D341Med (cell line): ENCODE measurements around the gene SORCS2.

Source experiments
- DNase-seq: peaks from one replicate; pipeline ENCODE4 v3.0.0; 2012; ENCODE audit warnings: low spot score

SORCS2 gene

DNA sequence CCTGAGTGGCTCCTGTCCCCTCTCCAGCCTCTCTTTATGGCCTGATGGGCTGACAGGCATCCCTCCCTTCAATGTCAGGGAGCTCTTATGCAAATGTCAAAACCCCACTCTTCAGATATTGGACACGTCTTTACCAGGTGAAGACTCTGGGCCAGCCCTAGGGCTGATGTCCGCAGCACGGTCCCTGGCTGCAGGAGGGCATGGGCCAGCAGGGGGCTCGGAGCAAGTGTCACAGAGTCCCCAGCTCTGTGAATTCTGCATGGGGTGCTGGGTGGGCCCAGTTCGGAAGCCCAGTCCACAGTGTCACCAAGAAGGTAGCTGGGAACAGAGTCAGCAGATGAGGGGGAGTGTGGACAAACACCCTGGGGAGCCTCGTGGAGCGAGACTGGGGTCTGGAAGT is 282.0 kb downstream of the SORCS2 start:
- no peak for DNase-seq

DNA sequence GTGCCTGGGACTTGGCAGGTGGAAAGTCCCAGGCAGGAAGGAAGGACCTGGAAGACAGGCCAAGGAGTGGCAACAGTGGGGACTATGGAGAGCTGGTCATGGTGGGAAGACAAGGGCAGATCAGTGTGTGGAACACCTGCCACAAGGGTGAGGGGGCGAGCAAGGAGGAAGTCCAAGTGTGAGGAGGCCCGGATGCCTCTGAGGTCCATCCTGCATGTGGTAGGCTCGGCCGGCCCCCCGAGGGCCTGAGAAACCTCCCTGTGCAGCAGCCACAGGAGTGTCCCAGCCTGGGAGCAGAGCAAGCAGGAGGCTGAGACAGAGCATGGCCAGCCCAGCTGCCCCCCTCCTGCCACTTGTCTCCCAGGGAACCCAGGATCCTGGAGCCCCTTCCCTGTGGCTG is 282.9 kb downstream of the SORCS2 start:
- no peak for DNase-seq

- no peak for DNase-seq
Observed at GRCh38 chr4:7476820-7477219, 284.5 kb downstream of the SORCS2 start.

DNA sequence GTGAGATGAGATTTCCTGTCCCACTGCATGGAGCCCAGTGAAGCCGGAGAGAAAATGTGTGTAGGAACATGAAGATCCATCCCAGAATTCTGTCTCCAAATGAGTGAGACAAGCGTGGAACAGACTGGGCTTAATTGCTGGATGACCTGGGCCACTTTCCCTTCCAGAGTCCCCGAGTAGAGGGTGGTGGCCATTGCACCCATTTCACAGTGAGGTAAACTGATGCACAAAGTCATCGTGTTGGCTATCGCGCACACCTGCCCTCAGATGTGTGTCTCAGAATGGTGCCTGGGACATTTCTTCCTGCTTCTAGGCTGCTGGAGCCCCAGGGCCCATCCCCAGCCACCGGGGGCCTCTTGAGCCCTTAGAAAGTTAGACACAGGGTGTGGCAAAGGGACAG is 285.4 kb downstream of the SORCS2 start:
- DNase-seq: no peak

- no peak for DNase-seq
Observed at GRCh38 chr4:7478665-7479064, 286.3 kb downstream of the SORCS2 start.

- no peak for DNase-seq
Observed at GRCh38 chr4:7480423-7480822, 288.1 kb downstream of the SORCS2 start.

DNA sequence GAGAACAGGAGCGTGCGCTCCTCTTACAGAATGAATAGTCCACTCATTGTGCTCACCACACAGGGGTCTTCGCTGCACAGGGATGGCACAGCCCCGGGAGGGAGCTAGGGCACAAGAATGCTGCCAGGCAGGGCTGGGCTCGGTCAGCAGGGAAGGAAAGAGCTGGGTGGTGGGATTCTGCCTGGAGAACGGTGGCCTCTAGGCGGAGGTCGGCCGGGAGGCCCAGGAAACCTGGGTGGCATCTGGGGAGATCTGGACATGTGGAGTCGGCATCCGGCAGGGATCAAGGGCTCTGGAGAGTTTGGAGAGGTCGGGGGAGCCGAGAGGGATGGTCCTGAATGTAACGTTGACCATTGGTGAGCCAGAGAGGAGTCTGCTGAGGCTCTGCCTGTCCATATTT is 288.9 kb downstream of the SORCS2 start:
- no peak for DNase-seq

- DNase-seq: no peak
Observed at GRCh38 chr4:7485096-7485495, 292.8 kb downstream of the SORCS2 start.

DNA sequence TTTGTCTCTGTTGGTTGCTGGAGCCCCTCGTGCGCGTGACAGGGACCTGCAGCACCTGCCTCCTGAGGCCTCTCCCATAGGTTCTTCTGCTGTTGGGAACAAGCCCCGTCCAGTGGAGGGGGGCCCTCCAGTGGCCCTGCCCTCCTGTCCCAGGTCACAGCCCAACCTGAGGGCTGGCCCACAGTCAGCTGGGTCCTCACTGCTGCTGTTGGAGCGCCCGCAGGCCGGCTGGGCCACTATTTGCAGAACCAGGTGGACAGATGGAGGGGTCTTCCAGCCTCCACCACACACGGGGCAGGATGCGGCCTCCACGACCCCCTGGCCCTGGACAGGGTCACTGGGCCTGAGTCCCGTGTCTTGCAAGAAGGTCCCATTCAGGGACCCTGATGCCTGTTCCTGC is 293.8 kb downstream of the SORCS2 start:
- DNase-seq: no peak

GRCh38 chr4:7487502-7487901 is 295.2 kb downstream of the SORCS2 start:
- DNase-seq: peak; percentile 62

- no peak for DNase-seq
Observed at GRCh38 chr4:7487998-7488671, 295.8 kb downstream of the SORCS2 start.

DNA sequence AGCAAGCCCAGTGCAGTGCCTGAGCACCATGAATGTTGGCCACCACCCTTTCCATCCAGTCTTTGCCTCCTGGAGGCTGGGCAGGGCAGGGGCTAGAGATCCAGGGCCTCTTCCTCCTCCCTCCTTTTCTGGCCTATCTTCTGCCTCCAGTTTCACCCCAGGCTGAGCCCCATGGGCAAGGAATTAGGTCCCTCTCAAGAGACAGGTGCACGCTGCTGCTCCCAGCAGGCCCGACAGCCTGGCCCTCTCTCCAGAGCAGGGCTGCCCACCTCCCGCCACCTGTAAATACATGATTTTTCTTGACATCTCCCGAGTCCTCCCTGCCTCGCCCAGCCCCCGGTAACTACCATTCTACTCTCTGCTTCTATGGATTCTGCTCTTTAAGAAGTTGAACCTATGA is 299.6 kb downstream of the SORCS2 start:
- DNase-seq: no peak

DNA sequence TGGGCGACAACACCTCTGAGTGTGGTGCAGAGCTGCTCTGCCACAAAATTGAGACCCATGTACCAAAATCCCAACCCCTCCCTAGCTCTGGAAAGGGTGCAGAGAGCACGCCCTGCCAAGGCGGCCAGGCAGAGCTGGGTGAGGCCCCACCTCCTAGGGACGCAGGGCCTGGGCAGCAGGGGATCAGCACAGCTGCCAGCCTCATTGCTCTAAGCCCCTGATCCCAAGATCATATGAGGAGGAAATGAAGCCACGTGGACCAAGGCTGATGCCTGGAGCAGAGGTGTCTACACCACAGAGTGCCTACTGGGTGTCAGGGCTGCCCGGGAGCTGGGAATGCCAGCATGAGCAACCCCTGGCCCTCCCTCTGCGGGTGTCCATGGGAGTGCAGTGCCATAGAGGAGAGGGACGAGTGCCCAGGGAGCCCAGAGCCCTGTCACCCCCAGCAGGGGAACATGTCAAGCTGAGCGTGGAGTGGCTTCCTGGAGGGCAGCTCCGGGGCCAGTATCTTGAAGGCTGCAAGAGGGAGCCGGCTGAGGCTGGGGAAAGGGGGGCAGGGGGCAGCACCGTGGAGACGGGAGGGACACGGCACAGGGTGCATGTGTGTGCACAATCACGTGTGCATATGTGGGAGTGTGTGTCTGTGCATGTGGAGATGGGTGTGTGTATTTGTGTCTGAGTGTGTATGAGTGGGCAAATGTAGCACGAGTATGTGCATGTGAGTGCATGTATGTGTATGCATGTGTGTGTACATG is 306.3 kb downstream of the SORCS2 start:
- DNase-seq: peak; percentile 80

- DNase-seq: no peak
Observed at GRCh38 chr4:7499661-7500060, 307.3 kb downstream of the SORCS2 start.

GRCh38 chr4:7500404-7500803 is 308.1 kb downstream of the SORCS2 start:
- DNase-seq: no peak

- no peak for DNase-seq
Observed at GRCh38 chr4:7501314-7501713, 309.0 kb downstream of the SORCS2 start.

GRCh38 chr4:7501873-7502272 is 309.5 kb downstream of the SORCS2 start:
- no peak for DNase-seq

DNA sequence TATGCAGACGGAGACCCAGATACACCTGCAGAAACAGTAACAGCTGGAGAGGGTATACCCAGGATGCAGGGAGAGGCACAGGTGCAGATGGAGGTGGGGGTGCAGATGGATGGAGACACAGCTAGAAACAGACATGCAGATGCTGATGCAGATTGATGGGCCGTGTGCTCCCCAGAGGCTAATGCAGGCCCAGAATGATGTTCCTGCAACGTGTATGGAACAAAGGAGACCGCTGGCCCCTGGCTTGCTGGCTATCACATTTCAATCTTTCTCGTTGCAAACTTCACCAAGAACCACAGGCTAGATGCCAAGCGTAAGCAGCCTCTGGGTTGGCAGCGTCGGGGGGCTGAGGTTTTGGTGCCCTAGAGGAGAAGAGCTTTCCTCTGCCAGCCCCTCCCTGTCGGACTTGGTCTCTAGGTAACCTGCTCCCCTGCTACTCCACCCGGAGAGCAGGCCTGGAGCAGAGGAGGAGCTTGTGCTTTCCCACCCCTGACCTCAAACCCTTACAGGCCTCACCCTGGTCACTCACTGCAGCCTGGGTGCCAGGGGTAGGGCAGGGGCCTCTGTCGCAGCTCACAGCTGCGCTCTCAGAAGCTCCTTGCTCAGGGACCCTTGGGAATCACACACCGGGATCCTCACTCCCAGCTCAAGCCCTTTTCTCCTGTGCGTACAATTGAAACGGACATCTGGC is 311.4 kb downstream of the SORCS2 start:
- no peak for DNase-seq

DNA sequence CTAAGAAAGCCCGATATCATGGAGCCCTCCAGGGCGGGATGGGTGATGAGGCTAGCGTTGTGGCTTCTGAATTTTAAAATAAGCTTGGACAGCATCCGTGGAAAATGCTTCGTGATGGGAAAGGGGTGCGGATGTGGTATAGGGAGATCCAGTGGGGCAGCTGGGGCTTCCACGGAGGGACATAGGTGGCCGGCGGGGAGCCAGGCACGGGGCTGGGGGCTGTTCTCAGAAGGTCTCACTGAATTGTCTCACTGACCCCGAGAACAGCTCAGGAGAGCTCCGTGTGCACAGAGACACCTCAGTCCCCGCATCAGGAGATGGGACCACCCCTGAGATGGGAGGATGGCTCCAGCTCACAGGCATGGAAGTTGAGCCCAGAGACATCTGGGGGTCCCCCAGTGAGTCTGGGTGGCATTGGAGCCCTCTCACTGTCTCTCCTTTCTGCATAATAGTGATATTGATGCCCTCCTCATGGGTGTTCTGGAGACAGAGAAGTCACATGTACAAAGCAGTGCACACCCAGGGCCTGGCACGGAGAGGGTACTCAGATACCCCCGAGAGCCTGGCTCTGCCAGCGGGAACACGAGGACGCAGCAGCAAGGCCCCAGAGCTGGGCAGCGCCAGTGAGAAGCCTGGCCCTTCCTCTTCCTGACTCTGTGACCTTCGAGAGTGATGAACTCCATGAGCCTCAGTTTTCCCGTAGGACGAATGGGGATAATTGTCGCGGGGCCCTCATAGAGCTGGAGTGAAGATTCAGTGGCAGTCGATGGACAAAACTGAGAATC is 313.0 kb downstream of the SORCS2 start:
- no peak for DNase-seq

DNA sequence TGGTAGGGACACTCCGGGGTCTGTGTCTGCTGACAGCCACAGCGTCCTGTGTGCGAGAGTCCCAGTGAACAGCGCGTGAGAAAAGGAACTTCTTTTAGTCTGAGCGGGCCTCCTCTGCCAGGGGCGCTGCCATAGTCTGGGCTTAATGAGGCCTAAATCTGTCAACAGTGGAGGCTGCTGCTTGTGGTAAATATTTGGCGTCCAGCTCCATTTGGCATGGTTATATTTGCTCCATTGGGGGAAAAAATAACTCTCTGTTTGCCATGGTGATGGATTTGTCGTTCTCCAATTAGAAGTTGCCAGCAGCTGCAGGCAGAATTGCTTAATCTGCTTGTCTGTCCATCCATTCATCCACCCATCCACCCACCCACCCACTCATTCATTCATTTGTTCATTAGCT is 313.8 kb downstream of the SORCS2 start:
- no peak for DNase-seq

DNA sequence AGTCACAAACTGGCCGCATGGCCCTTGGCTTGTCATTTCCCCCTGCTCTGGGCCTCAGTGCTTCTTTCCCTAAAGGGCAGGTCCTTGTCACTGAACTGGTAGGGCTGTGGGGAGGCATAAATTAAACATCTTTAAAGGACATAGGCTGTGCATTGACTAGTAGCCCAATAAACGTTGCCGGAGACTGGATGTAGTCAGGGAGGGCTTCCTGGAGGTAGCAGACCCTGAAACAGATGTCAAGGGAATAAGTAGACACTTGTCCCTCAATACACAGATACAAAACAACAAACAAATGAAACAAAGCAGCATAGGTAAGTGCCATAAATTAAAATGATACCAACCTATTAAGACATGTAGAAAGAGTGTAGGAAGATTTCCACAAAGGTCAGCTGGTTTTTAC is 314.2 kb downstream of the SORCS2 start:
- DNase-seq: no peak

DNA sequence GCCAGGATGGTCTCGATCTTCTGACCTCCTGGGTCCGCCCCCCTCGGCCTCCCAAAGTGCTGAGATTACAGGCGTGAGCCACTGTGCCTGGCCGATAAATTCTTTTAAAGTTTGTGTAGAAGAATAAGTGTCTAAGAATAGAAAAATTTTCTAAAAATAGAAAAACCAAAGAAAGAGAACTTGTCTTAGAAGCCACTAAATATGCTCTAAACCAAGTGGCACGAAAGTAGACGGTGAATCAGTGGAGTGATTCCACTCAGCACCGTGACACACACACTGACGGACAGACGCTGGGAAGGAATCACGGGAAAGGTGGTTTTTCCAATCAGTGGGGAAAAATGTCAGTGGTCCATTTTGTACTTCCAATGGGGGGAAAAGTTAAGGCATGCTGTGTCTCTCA is 315.0 kb downstream of the SORCS2 start:
- DNase-seq: no peak

- DNase-seq: no peak
Observed at GRCh38 chr4:7510066-7510465, 317.7 kb downstream of the SORCS2 start.
